Neural progenitor cell (in vitro differentiated cells): ENCODE measurements around the gene ATXN1. TPM values are rescaled to one million over a fixed set of nuclear protein-coding genes. Genes with fewer than 3 reads are reported as not detected.

ENCODE experiments used
- DNase-seq: peaks from one replicate; pipeline ENCODE4 v3.0.0-alpha.2; 2016; ENCODE audit warnings: low spot score
- H2AFZ ChIP-seq: fragments of 200-600 bp; sonication (generic); replicated peaks from 2 replicates; pipeline ENCODE4 v1.6.1; 2016; ENCODE audit warnings: antibody characterized with exemption
- H3F3A ChIP-seq: fragments of 200-600 bp; sonication (generic); 2 replicates; pipeline ENCODE4 v1.6.1; 2016; ENCODE audit warnings: antibody characterized with exemption, low read depth
- H3K27ac ChIP-seq: fragments of 200-600 bp; sonication (generic); 2 replicates; pipeline ENCODE4 v1.5.1; 2016; ENCODE audit warnings: mild to moderate bottlenecking
- H3K27me3 ChIP-seq: fragments of 200-600 bp; sonication (generic); 2 replicates; pipeline ENCODE4 v1.6.1; 2016; ENCODE audit warnings: mild to moderate bottlenecking, moderate library complexity
- H3K36me3 ChIP-seq: fragments of 200-600 bp; sonication (generic); 2 replicates; pipeline ENCODE4 v1.5.1; 2016
- H3K4me1 ChIP-seq: fragments of 200-600 bp; sonication (generic); 2 replicates; pipeline ENCODE4 v1.6.1; 2016; ENCODE audit warnings: mixed run types
- H3K4me2 ChIP-seq: fragments of 200-600 bp; sonication (generic); 2 replicates; pipeline ENCODE4 v1.6.1; 2016
- H3K4me3 ChIP-seq: fragments of 200-600 bp; sonication (generic); 2 replicates; pipeline ENCODE4 v1.5.1; 2016
- H3K79me2 ChIP-seq: fragments of 200-600 bp; sonication (generic); 2 replicates; pipeline ENCODE4 v1.6.1; 2016; ENCODE audit warnings: low read depth
- H3K9ac ChIP-seq: fragments of 200-600 bp; sonication (generic); 2 replicates; pipeline ENCODE4 v1.6.1; 2016
- H3K9me3 ChIP-seq: fragments of 200-600 bp; sonication (generic); 2 replicates; pipeline ENCODE4 v1.5.1; 2016; ENCODE audit warnings: low read depth
- H4K20me1 ChIP-seq: fragments of 200-600 bp; sonication (generic); 2 replicates; pipeline ENCODE4 v1.6.1; 2016; ENCODE audit warnings: low read depth
- H3K27ac Mint-ChIP-seq: 3 replicates; pipeline ENCODE4 v1.8.0; 2021; ENCODE audit warnings: mixed read lengths
- H3K27me3 Mint-ChIP-seq: 2 replicates; pipeline ENCODE4 v1.8.0; 2022; ENCODE audit warnings: low read depth, mild to moderate bottlenecking, inconsistent platforms, moderate library complexity, mixed read lengths; ENCODE audit not compliant: insufficient read depth
- H3K36me3 Mint-ChIP-seq: 3 replicates; pipeline ENCODE4 v1.8.0; 2021; ENCODE audit warnings: mixed read lengths
- H3K4me1 Mint-ChIP-seq: 3 replicates; pipeline ENCODE4 v1.8.0; 2021; ENCODE audit warnings: mixed read lengths
- H3K4me3 Mint-ChIP-seq: 3 replicates; pipeline ENCODE4 v1.8.0; 2021; ENCODE audit warnings: mild to moderate bottlenecking, moderate library complexity, mixed read lengths
- H3K9me3 Mint-ChIP-seq: 3 replicates; pipeline ENCODE4 v1.8.0; 2020; ENCODE audit warnings: mixed read lengths
- EZH2 ChIP-seq: fragments of 200-600 bp; sonication (generic); IDR thresholded peaks from 2 replicates; pipeline ENCODE4 v1.6.1; 2017; ENCODE audit warnings: antibody characterized with exemption, mild to moderate bottlenecking, moderate library complexity
- EZH2phosphoT487 ChIP-seq: fragments of 200-600 bp; sonication (generic); IDR thresholded peaks from 2 replicates; pipeline ENCODE4 v1.6.1; 2017; ENCODE audit warnings: antibody characterized with exemption
- total RNA-seq: library from RNA; depleted of rRNA; stranded (reverse); fragments of >200 nt; gene quantifications from 2 replicates; pipeline ENCODE4 v1.2.3, GENCODE V29; 2015; ENCODE audit warnings: low replicate concordance
- TF ChIP-seq, protein P1 (sequence below): fragments of 200-600 bp; sonication (generic); IDR thresholded peaks from 2 replicates; pipeline ENCODE4 v1.5.1; 2017; ENCODE audit warnings: antibody characterized with exemption, mild to moderate bottlenecking

ATXN1 gene
- total RNA-seq, 1 donor from 2014 or later = 3.6 TPM

- H3K36me3 Mint-ChIP-seq = peaks cover 2% of the 10 kb centered on the region
- no peaks in the 10 kb centered on the region for H3F3A ChIP-seq
- H3K4me2 ChIP-seq = no peak overlapping the region
- H2AFZ ChIP-seq = no peak overlapping the region
- TF ChIP-seq EZH2phosphoT487 = no peak
- TF ChIP-seq, protein P1, sequence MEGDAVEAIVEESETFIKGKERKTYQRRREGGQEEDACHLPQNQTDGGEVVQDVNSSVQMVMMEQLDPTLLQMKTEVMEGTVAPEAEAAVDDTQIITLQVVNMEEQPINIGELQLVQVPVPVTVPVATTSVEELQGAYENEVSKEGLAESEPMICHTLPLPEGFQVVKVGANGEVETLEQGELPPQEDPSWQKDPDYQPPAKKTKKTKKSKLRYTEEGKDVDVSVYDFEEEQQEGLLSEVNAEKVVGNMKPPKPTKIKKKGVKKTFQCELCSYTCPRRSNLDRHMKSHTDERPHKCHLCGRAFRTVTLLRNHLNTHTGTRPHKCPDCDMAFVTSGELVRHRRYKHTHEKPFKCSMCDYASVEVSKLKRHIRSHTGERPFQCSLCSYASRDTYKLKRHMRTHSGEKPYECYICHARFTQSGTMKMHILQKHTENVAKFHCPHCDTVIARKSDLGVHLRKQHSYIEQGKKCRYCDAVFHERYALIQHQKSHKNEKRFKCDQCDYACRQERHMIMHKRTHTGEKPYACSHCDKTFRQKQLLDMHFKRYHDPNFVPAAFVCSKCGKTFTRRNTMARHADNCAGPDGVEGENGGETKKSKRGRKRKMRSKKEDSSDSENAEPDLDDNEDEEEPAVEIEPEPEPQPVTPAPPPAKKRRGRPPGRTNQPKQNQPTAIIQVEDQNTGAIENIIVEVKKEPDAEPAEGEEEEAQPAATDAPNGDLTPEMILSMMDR = no peak
- TF ChIP-seq EZH2 = no peak
- no peaks in the 10 kb centered on the region for H3K27me3 ChIP-seq
- peaks cover 3% of the 10 kb centered on the region for H3K9me3 Mint-ChIP-seq
- no peaks in the 10 kb centered on the region for H4K20me1 ChIP-seq
- no peak for DNase-seq
- H3K4me3 Mint-ChIP-seq = no peak overlapping the region
- peaks cover 56% of the 10 kb centered on the region for H3K4me1 Mint-ChIP-seq
- H3K27ac Mint-ChIP-seq = no peak overlapping the region
- no peaks in the 10 kb centered on the region for H3K9me3 ChIP-seq
- no peaks in the 10 kb centered on the region for H3K79me2 ChIP-seq
- no peaks in the 10 kb centered on the region for H3K36me3 ChIP-seq
- no peak overlapping the region for H3K9ac ChIP-seq
- no peaks in the 10 kb centered on the region for H3K4me1 ChIP-seq
- no peak overlapping the region for H3K4me3 ChIP-seq
- peaks cover 4% of the 10 kb centered on the region for H3K27me3 Mint-ChIP-seq
- no peak overlapping the region for H3K27ac ChIP-seq
Observed at GRCh38 chr6:16722630-16723029, 38.6 kb downstream of the ATXN1 start.

DNA sequence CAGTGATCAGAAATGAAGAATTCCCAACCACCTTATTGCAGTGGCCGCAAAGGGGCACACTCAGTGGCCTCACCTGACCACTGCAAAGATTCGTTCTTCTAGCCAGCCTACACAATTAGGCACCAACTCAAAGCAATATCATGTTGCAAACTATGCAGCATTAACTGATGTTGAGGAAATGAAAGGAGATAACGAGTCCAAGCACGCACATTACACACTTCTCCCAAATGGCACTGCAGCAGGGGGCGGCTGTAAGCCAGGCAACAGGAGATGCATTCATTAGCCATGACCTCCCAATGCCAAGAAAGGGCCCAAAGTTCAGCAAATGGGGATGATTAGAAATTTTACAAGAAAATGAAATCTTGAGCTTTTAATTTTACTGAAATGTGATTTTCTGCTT, 39.3 kb downstream of the ATXN1 start:
- Mint-ChIP-seq H3K4me1 (peaks cover 55% of the 10 kb centered on the region), H3K36me3 (peaks cover 2% of the 10 kb centered on the region), H3K27ac (no peak overlapping the region), H3K27me3 (peaks cover 4% of the 10 kb centered on the region), H3K9me3 (peaks cover 3% of the 10 kb centered on the region), H3K4me3 (no peak overlapping the region)
- H3K79me2 ChIP-seq = no peaks in the 10 kb centered on the region
- H3K4me2 ChIP-seq = no peak overlapping the region
- no peaks in the 10 kb centered on the region for H3K4me1 ChIP-seq
- no peak for DNase-seq
- no peak overlapping the region for H3K4me3 ChIP-seq
- TF ChIP-seq EZH2 (no peak), EZH2phosphoT487 (no peak)
- TF ChIP-seq, protein P1 = no peak
- H3K9ac ChIP-seq = no peak overlapping the region
- H3K27me3 ChIP-seq = no peaks in the 10 kb centered on the region
- H3K9me3 ChIP-seq = no peaks in the 10 kb centered on the region
- H4K20me1 ChIP-seq = no peaks in the 10 kb centered on the region
- H3K27ac ChIP-seq = no peak overlapping the region
- H2AFZ ChIP-seq = no peak overlapping the region
- H3F3A ChIP-seq = no peaks in the 10 kb centered on the region
- no peaks in the 10 kb centered on the region for H3K36me3 ChIP-seq

DNA sequence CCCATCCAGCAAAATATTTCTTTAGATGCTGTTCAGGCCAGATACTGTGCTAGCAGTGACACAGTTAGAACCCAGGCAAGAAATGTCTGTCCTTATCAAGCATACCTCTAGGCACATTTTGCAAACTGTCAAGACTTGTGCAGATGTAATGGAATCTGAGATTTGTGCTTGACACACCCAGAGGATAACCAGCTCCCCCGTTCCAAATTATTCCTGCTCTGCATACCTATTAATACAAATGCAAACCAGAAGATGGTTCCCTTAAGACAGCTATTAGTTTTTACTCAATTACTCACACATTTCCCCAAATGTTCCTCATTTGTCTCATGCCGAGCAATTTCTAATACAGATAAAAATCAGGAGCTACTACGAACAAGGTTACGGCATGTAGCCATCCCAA, 40.4 kb downstream of the ATXN1 start:
- Histone ChIP-seq H3K4me2 (no peak overlapping the region), H3F3A (no peaks in the 10 kb centered on the region), H3K79me2 (no peaks in the 10 kb centered on the region), H2AFZ (no peak overlapping the region), H3K27ac (no peak overlapping the region), H3K9ac (no peak overlapping the region), H4K20me1 (no peaks in the 10 kb centered on the region), H3K4me3 (no peak overlapping the region), H3K9me3 (no peaks in the 10 kb centered on the region), H3K27me3 (no peaks in the 10 kb centered on the region), H3K36me3 (no peaks in the 10 kb centered on the region), H3K4me1 (no peaks in the 10 kb centered on the region)
- H3K27me3 Mint-ChIP-seq = peaks cover 4% of the 10 kb centered on the region
- H3K27ac Mint-ChIP-seq = no peak overlapping the region
- peaks cover 47% of the 10 kb centered on the region for H3K4me1 Mint-ChIP-seq
- H3K4me3 Mint-ChIP-seq = no peak overlapping the region
- no peak for TF ChIP-seq EZH2
- TF ChIP-seq EZH2phosphoT487 = no peak
- TF ChIP-seq, protein P1 = no peak
- peaks cover 2% of the 10 kb centered on the region for H3K36me3 Mint-ChIP-seq
- no peak for DNase-seq
- peaks cover 3% of the 10 kb centered on the region for H3K9me3 Mint-ChIP-seq
